ENCODE results near the gene LRRC7. TPM values are rescaled to one million over a fixed set of nuclear protein-coding genes. Genes with fewer than 3 reads are reported as not detected.

Gene LRRC7
- total RNA-seq, 1 donor from 2014 or later, result not detected

DNA sequence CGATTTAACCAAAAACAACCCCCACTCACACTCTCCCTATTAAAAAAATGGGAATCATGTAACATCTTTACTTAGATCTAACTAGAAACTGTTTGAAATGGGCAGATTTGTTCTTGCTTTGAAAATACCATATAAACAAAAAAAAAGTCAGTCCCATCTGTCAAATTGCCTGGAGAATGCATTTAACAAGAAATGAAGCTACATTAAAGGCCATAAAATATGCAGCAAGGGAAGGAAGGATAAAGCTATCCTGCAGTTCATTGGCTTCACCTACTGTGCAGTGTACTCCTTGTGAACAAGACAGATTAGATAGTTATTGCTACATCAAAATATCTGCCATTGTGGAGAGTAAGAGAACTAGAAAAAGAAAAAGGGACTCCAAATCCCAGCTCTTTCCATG lies 160.5 kb downstream of the LRRC7 start:
- H3K27me3 Mint-ChIP-seq (ENCODE audit: low read depth), result no peaks in the 10 kb centered on the region
- no peak overlapping the region for H3K27ac Mint-ChIP-seq
- no peaks in the 10 kb centered on the region for H3K4me1 Mint-ChIP-seq (ENCODE audit: low read depth)
- no peaks in the 10 kb centered on the region for H3K36me3 Mint-ChIP-seq (ENCODE audit: low read depth)
- DNase-seq (ENCODE audit: low spot score), result no peak
- peaks cover 11% of the 10 kb centered on the region for H3K9me3 Mint-ChIP-seq
- no peak overlapping the region for H3K4me3 Mint-ChIP-seq (ENCODE audit: low read depth)
- intact Hi-C loops (cut with micrococcal nuclease), result no loop called here

DNA sequence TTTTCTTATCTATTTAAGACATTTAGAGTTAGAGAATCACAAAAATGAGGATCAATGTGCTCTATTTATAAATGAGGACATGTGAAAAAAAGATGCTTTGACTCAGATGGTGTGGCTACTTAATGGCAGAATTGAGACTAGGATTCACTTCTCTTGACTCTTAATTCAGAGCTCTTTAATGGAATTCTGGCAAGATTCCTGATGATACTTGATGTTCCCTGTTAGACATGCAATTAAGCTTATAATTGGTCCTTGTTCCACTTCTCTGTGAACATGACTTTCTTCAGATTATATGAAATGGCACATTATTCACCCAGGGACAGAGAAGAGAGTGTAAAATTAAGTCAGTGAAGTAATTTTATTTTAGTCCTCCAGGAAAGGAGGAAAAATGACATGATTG lies 165.3 kb downstream of the LRRC7 start:
- H3K4me1 Mint-ChIP-seq (ENCODE audit: low read depth), result no peaks in the 10 kb centered on the region
- H3K36me3 Mint-ChIP-seq (ENCODE audit: low read depth), result no peaks in the 10 kb centered on the region
- no peak overlapping the region for H3K4me3 Mint-ChIP-seq (ENCODE audit: low read depth)
- DNase-seq (ENCODE audit: low spot score), result no peak
- intact Hi-C loops (cut with micrococcal nuclease), result loop anchor here (10.0 kb wide), 1 partner anchor 1128 kb away; no protein-coding TSS in a partner anchor
- no peaks in the 10 kb centered on the region for H3K27me3 Mint-ChIP-seq (ENCODE audit: low read depth)
- H3K9me3 Mint-ChIP-seq, result peaks cover 5% of the 10 kb centered on the region
- no peak overlapping the region for H3K27ac Mint-ChIP-seq

DNA sequence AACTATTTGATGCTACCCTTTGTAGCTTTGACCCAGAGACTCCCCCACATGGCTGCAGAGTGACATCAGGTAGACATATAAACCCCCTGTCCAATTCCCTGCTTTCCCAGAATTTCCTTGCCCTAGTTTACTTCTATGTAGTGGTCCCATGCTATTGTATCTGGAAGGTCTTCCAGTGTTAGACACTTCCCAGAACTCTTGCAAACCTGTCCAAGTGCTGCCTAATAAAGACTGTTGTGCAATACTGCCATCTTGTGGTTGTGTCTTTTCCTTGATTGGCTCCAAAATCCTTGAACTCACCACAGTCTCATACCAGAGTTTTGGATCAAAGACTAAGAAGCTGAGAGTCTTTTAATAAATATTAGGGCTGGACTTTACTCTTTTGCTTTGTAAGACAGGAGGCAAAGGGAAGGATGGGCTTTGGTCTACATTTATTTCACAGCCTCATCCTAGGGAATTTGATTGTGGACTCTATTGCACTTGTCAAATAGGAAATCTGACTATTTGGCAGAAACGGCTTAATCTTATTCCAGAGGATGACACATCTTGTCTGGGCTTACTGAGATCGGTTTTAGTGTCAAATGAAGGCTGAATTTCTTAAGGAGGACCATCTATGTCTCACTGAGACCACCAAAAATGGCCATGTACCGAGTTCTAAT lies 169.9 kb downstream of the LRRC7 start:
- DNase-seq (ENCODE audit: low spot score), result no peak

DNA sequence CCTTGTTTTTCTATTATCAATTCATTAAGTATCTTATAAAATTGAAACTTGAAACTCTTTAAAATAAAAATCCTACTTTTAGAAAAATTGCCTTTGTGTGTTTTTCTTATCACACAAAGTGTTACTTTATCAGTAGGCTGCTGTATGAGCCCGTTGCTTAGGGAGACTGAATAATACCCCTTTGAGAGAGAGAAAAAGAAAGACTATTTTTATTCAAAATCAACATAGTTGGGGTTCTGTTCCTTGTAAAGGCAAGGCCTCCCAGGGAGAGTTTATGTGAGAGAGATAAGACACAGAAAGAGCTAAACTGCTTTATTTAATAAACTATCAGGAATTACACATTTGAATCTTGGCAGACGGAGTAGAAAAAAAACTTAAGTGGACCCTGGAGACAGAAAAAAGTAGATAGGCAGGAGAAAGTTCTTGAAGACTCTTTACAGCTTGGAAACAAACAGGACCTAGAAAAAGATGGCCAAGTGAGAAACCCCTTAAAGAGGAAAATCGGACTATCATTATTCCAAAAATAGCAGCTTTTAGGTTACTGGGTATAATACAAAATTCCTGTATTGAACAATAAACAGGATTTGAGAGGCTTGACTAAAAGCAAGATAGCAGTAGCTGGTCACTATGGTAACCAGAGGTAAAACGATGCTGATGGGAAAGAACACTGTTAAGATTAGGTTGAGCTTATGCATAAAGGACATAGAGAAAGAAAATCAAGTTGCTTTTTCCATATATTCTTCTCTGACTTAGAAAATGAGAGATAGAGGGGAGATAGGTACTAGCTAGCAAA lies 170.9 kb downstream of the LRRC7 start:
- H3K27ac Mint-ChIP-seq, result no peak overlapping the region
- no peak overlapping the region for H3K4me3 Mint-ChIP-seq (ENCODE audit: low read depth)
- intact Hi-C loops (cut with micrococcal nuclease), result loop anchor here (5.0 to 10.0 kb wide), 3 partner anchors 1134 to 1886 kb away; no protein-coding TSS in a partner anchor
- no peaks in the 10 kb centered on the region for H3K4me1 Mint-ChIP-seq (ENCODE audit: low read depth)
- H3K36me3 Mint-ChIP-seq (ENCODE audit: low read depth), result no peaks in the 10 kb centered on the region
- no peaks in the 10 kb centered on the region for H3K9me3 Mint-ChIP-seq
- DNase-seq (ENCODE audit: low spot score), result no peak
- H3K27me3 Mint-ChIP-seq (ENCODE audit: low read depth), result no peaks in the 10 kb centered on the region

More for the DNA sequence above, 169.9 kb downstream of the LRRC7 start:
- H3K4me3 Mint-ChIP-seq (ENCODE audit: low read depth), result no peak overlapping the region
- H3K9me3 Mint-ChIP-seq, result no peaks in the 10 kb centered on the region
- no peaks in the 10 kb centered on the region for H3K4me1 Mint-ChIP-seq (ENCODE audit: low read depth)
- intact Hi-C loops (cut with micrococcal nuclease), result loop anchor here (2.0 to 10.0 kb wide), 4 partner anchors 1133 to 1885 kb away; no protein-coding TSS in a partner anchor
- H3K27ac Mint-ChIP-seq, result no peak overlapping the region
- no peaks in the 10 kb centered on the region for H3K27me3 Mint-ChIP-seq (ENCODE audit: low read depth)
- H3K36me3 Mint-ChIP-seq (ENCODE audit: low read depth), result no peaks in the 10 kb centered on the region

DNA sequence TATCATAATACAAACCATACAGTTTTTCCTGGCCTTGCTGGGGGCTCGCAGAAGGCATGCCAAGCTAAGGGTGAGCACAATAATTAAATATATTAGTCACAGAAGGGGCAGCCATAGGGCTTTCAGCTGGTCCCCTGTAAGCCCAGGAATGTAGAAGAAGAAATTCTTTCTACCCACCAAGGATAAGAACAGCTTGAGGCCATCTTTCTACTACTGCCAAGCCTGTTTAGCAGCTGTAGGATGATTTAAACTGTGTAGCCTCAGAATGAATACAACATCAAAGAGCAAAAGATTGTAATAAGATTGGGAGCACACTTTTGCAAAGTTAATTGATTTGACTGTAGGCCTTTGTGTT lies 171.5 kb downstream of the LRRC7 start:
- Mint-ChIP-seq H3K27ac (no peak overlapping the region), H3K4me1 (ENCODE audit: low read depth) (no peaks in the 10 kb centered on the region), H3K4me3 (ENCODE audit: low read depth) (no peak overlapping the region), H3K9me3 (no peaks in the 10 kb centered on the region), H3K36me3 (ENCODE audit: low read depth) (no peaks in the 10 kb centered on the region), H3K27me3 (ENCODE audit: low read depth) (no peaks in the 10 kb centered on the region)
- no peak for DNase-seq (ENCODE audit: low spot score)
- intact Hi-C loops (cut with micrococcal nuclease), result loop anchor here (5.0 to 10.0 kb wide), 3 partner anchors 1134 to 1887 kb away; no protein-coding TSS in a partner anchor

DNA sequence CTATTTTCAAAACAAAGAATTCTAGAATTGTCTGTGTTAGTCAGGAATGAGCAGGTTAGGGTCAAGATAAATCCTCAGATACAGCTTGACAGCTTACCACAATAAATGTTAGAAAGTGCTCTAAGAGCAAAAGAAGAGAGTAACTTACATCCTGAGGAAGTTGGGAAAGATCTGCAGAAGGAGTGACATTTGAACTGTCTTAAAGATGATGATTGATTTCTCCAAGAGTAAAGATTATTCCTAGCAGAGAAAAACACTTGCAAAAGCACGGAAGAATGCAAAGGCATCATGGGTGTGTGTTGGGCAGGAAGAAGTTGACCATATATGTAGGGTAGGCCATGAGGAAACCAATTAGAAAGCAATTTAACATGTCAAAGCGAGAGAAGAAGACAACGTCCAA lies 175.4 kb downstream of the LRRC7 start:
- Mint-ChIP-seq H3K36me3 (ENCODE audit: low read depth) (no peaks in the 10 kb centered on the region), H3K4me3 (ENCODE audit: low read depth) (no peak overlapping the region), H3K27me3 (ENCODE audit: low read depth) (no peaks in the 10 kb centered on the region), H3K4me1 (ENCODE audit: low read depth) (no peaks in the 10 kb centered on the region), H3K27ac (no peak overlapping the region), H3K9me3 (no peaks in the 10 kb centered on the region)
- intact Hi-C loops (cut with micrococcal nuclease), result no loop called here
- no peak for DNase-seq (ENCODE audit: low spot score)

DNA sequence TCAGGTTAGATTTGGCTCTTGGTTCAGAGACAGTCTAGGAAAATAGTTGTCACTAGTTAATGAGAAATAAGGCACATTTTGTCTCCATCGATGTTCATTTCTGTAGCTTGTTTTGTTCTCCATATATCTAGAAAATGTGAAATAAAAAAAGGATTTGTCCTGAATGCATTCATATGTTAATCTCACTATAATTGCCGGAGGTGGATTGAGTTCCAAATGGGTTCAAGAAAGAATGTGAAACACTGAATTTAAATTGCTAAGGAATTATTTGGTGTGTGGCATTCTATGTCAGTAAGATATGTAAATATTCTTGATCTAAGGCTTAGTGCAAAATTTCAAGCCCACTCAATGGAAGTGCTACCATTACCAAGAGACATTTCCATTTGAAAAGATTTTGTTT lies 176.7 kb downstream of the LRRC7 start:
- Mint-ChIP-seq H3K9me3 (no peaks in the 10 kb centered on the region), H3K36me3 (ENCODE audit: low read depth) (no peaks in the 10 kb centered on the region), H3K4me3 (ENCODE audit: low read depth) (no peak overlapping the region), H3K27ac (no peak overlapping the region), H3K27me3 (ENCODE audit: low read depth) (no peaks in the 10 kb centered on the region), H3K4me1 (ENCODE audit: low read depth) (no peaks in the 10 kb centered on the region)
- intact Hi-C loops (cut with micrococcal nuclease), result no loop called here
- DNase-seq (ENCODE audit: low spot score), result no peak

DNA sequence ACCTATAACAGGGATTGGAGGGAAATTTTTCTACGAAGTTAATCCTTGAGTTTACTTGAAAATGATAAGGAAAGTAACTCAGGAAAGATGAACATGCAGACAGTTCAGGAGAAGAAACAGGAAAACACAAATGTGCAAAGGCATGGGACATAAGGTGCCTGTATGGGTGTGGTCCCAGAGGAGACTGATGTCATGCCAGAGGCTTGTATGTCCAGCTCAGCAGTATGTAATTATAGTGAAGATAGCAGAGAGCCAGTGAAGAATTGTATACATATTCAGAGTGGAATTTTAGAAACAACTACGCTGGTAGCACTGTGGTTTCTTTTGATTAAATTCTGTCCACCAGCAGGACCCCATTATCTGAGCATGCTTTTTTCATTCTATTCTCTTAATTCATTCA lies 179.5 kb downstream of the LRRC7 start:
- H3K36me3 Mint-ChIP-seq (ENCODE audit: low read depth), result no peaks in the 10 kb centered on the region
- no peak overlapping the region for H3K4me3 Mint-ChIP-seq (ENCODE audit: low read depth)
- H3K4me1 Mint-ChIP-seq (ENCODE audit: low read depth), result no peaks in the 10 kb centered on the region
- intact Hi-C loops (cut with micrococcal nuclease), result no loop called here
- H3K27me3 Mint-ChIP-seq (ENCODE audit: low read depth), result no peaks in the 10 kb centered on the region
- no peak for DNase-seq (ENCODE audit: low spot score)
- no peak overlapping the region for H3K27ac Mint-ChIP-seq
- H3K9me3 Mint-ChIP-seq, result no peaks in the 10 kb centered on the region

DNA sequence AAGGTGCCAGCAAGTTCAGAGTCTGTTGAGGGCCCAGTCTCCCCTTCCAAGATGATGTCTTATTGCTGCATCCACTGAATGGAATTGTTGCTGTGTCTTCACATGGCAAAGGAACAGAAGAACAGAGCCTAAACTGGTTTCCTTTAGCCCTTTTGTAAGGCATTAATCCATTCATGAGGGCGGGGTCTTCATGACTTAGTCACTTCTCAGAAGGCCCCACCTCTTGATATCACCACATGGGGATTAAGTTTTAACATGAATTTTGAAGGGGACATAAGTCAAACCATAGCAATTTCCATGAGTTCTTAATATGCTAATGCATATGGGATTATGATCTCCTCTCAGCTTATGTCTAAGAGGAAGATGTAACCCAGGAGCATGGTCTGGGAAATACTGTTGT lies 182.9 kb downstream of the LRRC7 start:
- no peaks in the 10 kb centered on the region for H3K9me3 Mint-ChIP-seq
- intact Hi-C loops (cut with micrococcal nuclease), result no loop called here
- no peaks in the 10 kb centered on the region for H3K27me3 Mint-ChIP-seq (ENCODE audit: low read depth)
- H3K36me3 Mint-ChIP-seq (ENCODE audit: low read depth), result no peaks in the 10 kb centered on the region
- DNase-seq (ENCODE audit: low spot score), result no peak
- H3K27ac Mint-ChIP-seq, result no peak overlapping the region
- no peaks in the 10 kb centered on the region for H3K4me1 Mint-ChIP-seq (ENCODE audit: low read depth)
- no peak overlapping the region for H3K4me3 Mint-ChIP-seq (ENCODE audit: low read depth)

DNA sequence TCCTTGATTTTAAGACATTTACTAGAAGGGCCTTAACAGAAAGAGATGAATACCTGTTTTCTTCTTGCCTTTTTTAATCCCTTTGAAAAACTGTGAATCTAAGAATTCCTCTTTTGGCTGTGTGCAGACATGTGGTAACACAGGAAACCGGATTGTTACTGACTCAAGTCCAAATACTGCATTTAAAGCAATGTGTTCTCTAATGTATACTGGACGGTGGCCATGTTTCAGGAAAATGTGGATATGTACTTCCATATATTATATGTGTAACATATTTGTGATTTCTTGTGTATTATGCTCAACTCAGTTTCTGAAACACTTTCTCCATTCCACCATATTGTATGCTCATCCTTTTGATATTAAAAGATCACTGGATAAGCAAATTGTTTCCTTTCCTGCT lies 185.1 kb downstream of the LRRC7 start:
- H3K4me1 Mint-ChIP-seq (ENCODE audit: low read depth), result no peaks in the 10 kb centered on the region
- H3K9me3 Mint-ChIP-seq, result no peaks in the 10 kb centered on the region
- intact Hi-C loops (cut with micrococcal nuclease), result no loop called here
- H3K27ac Mint-ChIP-seq, result no peak overlapping the region
- H3K27me3 Mint-ChIP-seq (ENCODE audit: low read depth), result no peaks in the 10 kb centered on the region
- H3K4me3 Mint-ChIP-seq (ENCODE audit: low read depth), result no peak overlapping the region
- H3K36me3 Mint-ChIP-seq (ENCODE audit: low read depth), result no peaks in the 10 kb centered on the region
- no peak for DNase-seq (ENCODE audit: low spot score)

DNA sequence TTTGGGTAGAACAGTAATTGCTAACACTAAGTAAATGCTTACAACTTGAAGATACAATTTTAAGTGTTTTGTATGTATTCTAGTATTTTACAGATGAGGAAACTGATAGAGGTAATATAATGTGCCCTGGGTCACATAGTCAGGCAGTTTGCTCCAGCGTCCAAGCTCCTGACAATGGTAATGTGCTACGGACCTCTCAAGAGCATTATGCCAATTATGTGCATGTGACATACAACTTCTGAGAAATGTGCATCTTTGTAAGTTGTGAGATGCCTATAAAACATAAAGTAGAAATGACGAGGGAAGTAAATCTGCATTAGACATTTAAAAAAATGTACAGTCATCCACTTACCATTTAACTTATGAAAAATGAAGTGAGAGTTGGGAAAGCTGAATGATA lies 186.8 kb downstream of the LRRC7 start:
- H3K9me3 Mint-ChIP-seq, result no peaks in the 10 kb centered on the region
- H3K27me3 Mint-ChIP-seq (ENCODE audit: low read depth), result no peaks in the 10 kb centered on the region
- no peak overlapping the region for H3K27ac Mint-ChIP-seq
- intact Hi-C loops (cut with micrococcal nuclease), result no loop called here
- DNase-seq (ENCODE audit: low spot score), result no peak
- H3K4me3 Mint-ChIP-seq (ENCODE audit: low read depth), result no peak overlapping the region
- H3K4me1 Mint-ChIP-seq (ENCODE audit: low read depth), result no peaks in the 10 kb centered on the region
- H3K36me3 Mint-ChIP-seq (ENCODE audit: low read depth), result no peaks in the 10 kb centered on the region

DNA sequence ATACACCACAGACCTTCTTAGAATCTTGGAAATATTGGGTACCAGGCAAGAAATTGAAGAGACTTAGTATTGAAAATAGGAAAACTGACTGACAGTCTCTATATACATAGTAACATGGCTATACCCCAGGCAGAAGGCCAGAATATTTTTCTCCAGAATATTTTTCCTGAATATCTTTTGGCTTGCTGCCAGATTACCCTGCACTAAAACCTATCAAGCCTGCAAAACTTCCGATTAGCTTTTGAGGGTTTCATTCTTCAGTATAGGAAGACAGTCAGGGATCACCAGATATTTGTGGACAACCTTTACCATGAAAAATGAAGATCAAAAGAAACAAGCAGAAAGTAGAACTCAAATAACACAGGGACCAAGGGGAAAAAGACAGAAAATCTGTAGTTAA lies 187.9 kb downstream of the LRRC7 start:
- no peaks in the 10 kb centered on the region for H3K4me1 Mint-ChIP-seq (ENCODE audit: low read depth)
- no peaks in the 10 kb centered on the region for H3K36me3 Mint-ChIP-seq (ENCODE audit: low read depth)
- no peak overlapping the region for H3K27ac Mint-ChIP-seq
- H3K9me3 Mint-ChIP-seq, result no peaks in the 10 kb centered on the region
- DNase-seq (ENCODE audit: low spot score), result no peak
- intact Hi-C loops (cut with micrococcal nuclease), result no loop called here
- no peak overlapping the region for H3K4me3 Mint-ChIP-seq (ENCODE audit: low read depth)
- no peaks in the 10 kb centered on the region for H3K27me3 Mint-ChIP-seq (ENCODE audit: low read depth)

DNA sequence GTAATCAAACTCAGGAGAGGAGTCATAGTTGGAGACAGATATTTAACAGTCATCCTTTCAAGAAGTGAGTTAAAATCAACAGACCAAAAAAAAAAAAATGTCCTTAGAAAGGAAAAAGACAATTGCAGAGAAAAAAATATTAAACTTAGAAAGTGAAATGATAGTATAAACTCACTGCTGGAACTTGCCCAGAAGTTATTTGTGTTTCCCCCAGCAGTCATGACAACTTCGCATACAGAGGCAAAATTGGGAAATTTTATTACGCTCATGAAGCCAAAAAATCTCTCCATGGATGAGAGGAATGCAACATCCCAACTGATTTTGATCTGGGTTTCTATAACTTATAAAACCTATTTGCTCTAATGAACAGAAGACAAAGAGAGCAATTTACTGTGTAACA lies 198.2 kb downstream of the LRRC7 start:
- no peaks in the 10 kb centered on the region for H3K27me3 Mint-ChIP-seq (ENCODE audit: low read depth)
- H3K4me3 Mint-ChIP-seq (ENCODE audit: low read depth), result no peak overlapping the region
- intact Hi-C loops (cut with micrococcal nuclease), result no loop called here
- no peaks in the 10 kb centered on the region for H3K36me3 Mint-ChIP-seq (ENCODE audit: low read depth)
- H3K27ac Mint-ChIP-seq, result no peak overlapping the region
- no peak for DNase-seq (ENCODE audit: low spot score)
- H3K4me1 Mint-ChIP-seq (ENCODE audit: low read depth), result no peaks in the 10 kb centered on the region
- no peaks in the 10 kb centered on the region for H3K9me3 Mint-ChIP-seq

Measured in activated T-helper 2 cell treated with anti-CD3 and anti-CD28 coated beads, Interferon-gamma antibody, Interleukin-2, Interleukin-4, amounts not matched to agents 10 μg/mL and 5 μg/mL and 100 μg/mL, durations not matched to agents 14 hours and 24 hours and 36 hours (primary cell).